K562 (cell line): ENCODE data around the gene MAP2K4.

Experiments used
- ATF2 ChIP-seq: sonication (generic); formaldehyde crosslinking; IDR thresholded peaks from 2 replicates; pipeline ENCODE4 v1.8.1; 2022; ENCODE audit warnings: missing genetic modification reagents
- CBFB ChIP-seq: sonication (generic); formaldehyde crosslinking; IDR thresholded peaks from 2 replicates; pipeline ENCODE4 v1.4.0; 2020; ENCODE audit warnings: mild to moderate bottlenecking, missing genetic modification reagents
- CTCF ChIP-seq, 3 experiments: IDR thresholded peaks in 2 of 3; conservative IDR thresholded peaks in 1 of 3; 2 replicates each; pipeline ENCODE4 v1.5.1; 2011 to 2012; ENCODE audit warnings: low read length in 3 of 3, mild to moderate bottlenecking in 3 of 3, control low read depth in 2 of 3, improper control_type of control experiment in 1 of 3, inconsistent platforms in 1 of 3, low read depth in 1 of 3, mixed read lengths in 1 of 3, moderate library complexity in 1 of 3; ENCODE audit not compliant: insufficient read depth in 2 of 3
- FOXM1 ChIP-seq, 2 experiments: fragments of 450-650 bp in 1 of 2; sonication (generic) in 1 of 2; formaldehyde crosslinking in 1 of 2; IDR thresholded peaks; 2 replicates each; pipeline versions ENCODE4 v1.6.1 to v1.9.0; 2017 to 2022; ENCODE audit warnings: low read depth in 2 of 2, mild to moderate bottlenecking in 2 of 2, missing genetic modification reagents in 1 of 2, moderate library complexity in 1 of 2
- GABPA ChIP-seq: fragments of 200-800 bp; sonication (Bioruptor generic); conservative IDR thresholded peaks from 2 replicates; pipeline ENCODE4 v1.6.1; 2016; ENCODE audit warnings: low read depth, missing genetic modification characterization, missing compliant biosample characterization
- HCFC1 ChIP-seq: IDR thresholded peaks from 2 replicates; pipeline ENCODE4 v1.6.1; 2012; ENCODE audit warnings: low read depth, low read length, improper control_type of control experiment
- KLF16 ChIP-seq: IDR thresholded peaks from 2 replicates; pipeline ENCODE4 v1.6.1; 2016; ENCODE audit warnings: antibody characterized with exemption
- MAX ChIP-seq: sonication (generic); formaldehyde crosslinking; IDR thresholded peaks from 2 replicates; pipeline ENCODE4 v1.9.0; 2022; ENCODE audit warnings: mild to moderate bottlenecking, missing genetic modification reagents
- MYC ChIP-seq, 2 experiments: fragments of 250-450 bp in 1 of 2; sonication (Bioruptor Pico) in 1 of 2; IDR thresholded peaks; 2 replicates each; pipeline versions ENCODE4 v1.5.1 to v1.6.1; 2012 to 2021; ENCODE audit warnings: low read depth in 2 of 2, borderline replicate concordance in 1 of 2, improper control_type of control experiment in 1 of 2, low read length in 1 of 2, mild to moderate bottlenecking in 1 of 2, moderate library complexity in 1 of 2
- PML ChIP-seq: IDR thresholded peaks from 2 replicates; pipeline ENCODE4 v1.6.1; 2012; ENCODE audit warnings: low read length, inconsistent platforms
- SMARCE1 ChIP-seq: fragments of 450-650 bp; IDR thresholded peaks from 2 replicates; pipeline ENCODE4 v1.7.1; 2016; ENCODE audit warnings: mild to moderate bottlenecking
- ZFP36 ChIP-seq: fragments of 150-350 bp; IDR thresholded peaks from 2 replicates; pipeline ENCODE4 v1.6.1; 2018; ENCODE audit warnings: low read length, low read depth; ENCODE audit not compliant: partially characterized antibody

- TF ChIP-seq SMARCE1, result no peak
- TF ChIP-seq CBFB (CRISPR knock-in tag), result no peak
- TF ChIP-seq CTCF (IDR thresholded peaks at IDR 0.05 in 2 of 3, conservative IDR thresholded peaks at IDR 0.05 in 1 of 3; ENCODE audit: insufficient read depth in 2 of 3, low read depth in 1 of 3, low read length in 3 of 3), result no peak
- no peak for TF ChIP-seq ZFP36
- TF ChIP-seq KLF16, result no peak
- no peak for TF ChIP-seq GABPA (tag)
- TF ChIP-seq FOXM1 (IDR thresholded peaks at IDR 0.05; ENCODE audit: low read depth), result no peak
- no peak for TF ChIP-seq FOXM1 (CRISPR knock-in tag; IDR thresholded peaks at IDR 0.05; ENCODE audit: low read depth)
- no peak for TF ChIP-seq MYC (IDR thresholded peaks at IDR 0.05; ENCODE audit: low read depth, low read length)
- no peak for TF ChIP-seq MYC (CRISPR knock-in tag; IDR thresholded peaks at IDR 0.05; ENCODE audit: borderline replicate concordance, low read depth)
- TF ChIP-seq PML, result no peak
- no peak for TF ChIP-seq ATF2 (CRISPR knock-in tag)
- no peak for TF ChIP-seq HCFC1
- no peak for TF ChIP-seq MAX
Measured at GRCh38 chr17:12116143-12116542, 95.5 kb downstream of the MAP2K4 start.
